GM19035 (cell line): Measurements from ENCODE around the gene MAP4K2.

Experiments used
- ATAC-seq: cut with Tn5 transposase; IDR thresholded peaks from one replicate; pipeline ENCODE4 v1.9.1; 2021; ENCODE audit not compliant: unreplicated experiment

MAP4K2 gene

GRCh38 chr11:64769283-64769682 is 33.7 kb downstream of the MAP4K2 start:
- ATAC-seq = no peak

DNA sequence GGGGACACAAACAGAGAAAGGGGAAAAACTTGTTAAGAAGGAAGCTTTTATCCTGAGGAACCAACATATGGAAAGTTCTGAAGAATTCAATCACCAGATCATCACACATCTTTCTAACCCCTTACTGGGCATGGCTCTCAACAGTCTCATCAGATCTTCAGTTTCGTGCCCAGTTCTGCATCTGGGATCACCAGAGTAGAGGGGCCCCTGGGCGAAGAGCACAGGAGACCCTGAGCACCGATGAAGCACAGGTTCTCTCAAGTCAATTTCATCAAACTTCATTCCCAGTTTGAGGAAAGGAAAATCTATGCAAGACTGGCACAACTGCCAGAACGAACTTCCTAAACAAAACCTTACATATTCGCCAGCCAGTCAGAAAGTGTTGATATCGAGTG is 34.7 kb downstream of the MAP4K2 start:
- ATAC-seq = no peak

- ATAC-seq = no peak
Measured at GRCh38 chr11:64767344-64768299, 35.4 kb downstream of the MAP4K2 start.

DNA sequence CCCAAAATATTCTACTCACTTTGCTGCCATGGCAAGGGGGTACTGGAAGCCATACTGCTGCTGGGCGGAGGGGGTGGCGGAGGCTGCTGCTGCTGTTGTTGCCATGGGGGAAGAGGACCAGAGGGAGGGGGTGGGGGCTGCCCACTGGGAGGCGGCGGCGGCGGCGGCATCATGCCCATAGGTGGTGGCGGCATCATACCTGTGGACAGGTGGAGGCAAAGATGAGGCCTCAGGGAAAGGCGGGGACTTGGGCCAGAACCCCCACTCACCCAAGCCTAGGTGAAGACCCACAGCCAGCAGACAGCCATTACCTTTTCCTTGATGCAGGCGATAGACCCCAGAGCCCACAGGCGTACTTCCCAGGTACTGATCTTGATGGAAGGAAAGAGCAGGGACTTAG is 36.1 kb downstream of the MAP4K2 start:
- ATAC-seq = no peak

DNA sequence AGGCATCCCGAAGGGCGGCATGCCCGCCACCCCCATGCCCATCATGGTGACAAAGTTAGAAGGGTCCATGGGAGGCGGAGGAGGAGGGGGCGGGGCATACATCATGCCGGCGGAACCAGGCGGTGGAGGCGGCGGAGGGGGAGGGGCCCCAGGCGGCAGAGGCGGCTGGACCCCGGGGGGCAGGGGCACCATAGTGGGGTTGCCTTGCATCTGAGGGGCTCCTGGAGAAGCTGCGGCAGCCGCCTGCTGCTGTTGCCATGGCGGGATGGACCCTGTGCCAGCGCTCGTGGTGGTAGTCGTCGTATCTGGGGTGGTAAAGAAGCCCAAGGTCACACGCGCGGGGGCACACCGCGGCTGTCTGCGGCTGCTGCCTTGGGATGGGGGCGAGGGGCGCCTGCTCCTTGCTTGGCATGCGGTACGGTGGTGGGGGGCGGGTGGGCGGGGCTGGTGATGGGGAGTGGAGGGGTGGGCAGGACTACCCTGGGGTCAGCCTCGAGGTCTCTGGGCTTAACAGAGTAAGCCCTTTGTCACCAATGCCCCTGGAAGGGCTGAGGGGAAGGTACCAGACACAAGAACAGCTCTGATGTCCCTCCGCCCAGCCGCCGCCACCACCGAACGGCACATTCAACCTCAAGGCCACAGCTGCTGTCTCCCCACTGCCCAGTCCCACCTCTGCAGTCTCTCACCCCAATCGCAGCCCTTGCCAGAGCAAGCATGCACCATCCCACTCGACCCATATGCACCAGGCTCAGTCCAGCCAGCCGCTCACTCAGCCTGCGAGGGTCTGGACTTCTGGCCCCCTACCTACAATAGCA is 37.0 kb downstream of the MAP4K2 start:
- no peak for ATAC-seq

DNA sequence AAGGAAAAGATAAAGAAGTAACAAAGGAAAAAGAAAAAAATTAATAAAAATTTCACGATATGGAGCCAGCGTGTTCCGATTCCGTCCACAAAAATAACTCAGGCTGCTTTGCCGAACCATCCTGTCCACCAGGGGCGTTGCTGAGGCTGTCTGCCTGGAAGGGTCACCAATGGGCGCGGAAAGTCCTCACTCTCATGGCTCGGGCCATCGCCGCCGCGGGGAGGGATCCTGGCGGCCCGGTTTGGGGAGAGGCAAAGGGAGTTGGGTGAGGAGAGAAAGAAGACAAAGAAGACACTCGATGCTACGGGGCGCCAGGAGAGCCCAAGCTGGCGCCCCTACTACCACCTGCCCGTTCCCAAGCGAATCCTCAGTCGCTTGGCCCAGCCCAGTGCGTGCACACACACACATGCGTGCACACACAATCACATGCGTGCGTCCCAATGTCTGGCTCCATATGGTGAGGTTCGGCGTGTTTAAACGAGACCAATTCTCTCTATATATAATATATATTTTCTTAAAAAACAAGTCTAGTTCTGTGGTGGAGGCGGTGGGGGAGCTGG is 37.6 kb downstream of the MAP4K2 start:
- ATAC-seq = no peak

DNA sequence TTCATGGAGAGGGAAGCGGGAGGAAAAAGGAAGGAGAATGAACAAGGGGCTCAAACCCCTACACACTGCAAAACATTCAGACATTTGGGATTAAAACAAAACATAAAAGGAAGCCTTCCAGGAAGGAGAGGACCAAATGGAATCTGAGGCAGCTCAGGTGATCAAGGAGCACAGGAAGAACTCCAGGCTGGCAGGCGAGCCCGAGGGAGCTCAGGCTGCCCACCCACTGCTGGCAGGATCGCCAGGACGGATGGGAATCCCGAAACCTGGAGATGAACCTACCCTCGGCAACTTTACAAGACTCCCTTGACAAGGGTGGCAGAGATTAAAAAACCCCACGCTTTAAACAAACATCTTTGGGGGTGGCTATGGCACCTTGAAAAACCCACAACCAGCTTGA is 38.3 kb downstream of the MAP4K2 start:
- ATAC-seq = no peak

DNA sequence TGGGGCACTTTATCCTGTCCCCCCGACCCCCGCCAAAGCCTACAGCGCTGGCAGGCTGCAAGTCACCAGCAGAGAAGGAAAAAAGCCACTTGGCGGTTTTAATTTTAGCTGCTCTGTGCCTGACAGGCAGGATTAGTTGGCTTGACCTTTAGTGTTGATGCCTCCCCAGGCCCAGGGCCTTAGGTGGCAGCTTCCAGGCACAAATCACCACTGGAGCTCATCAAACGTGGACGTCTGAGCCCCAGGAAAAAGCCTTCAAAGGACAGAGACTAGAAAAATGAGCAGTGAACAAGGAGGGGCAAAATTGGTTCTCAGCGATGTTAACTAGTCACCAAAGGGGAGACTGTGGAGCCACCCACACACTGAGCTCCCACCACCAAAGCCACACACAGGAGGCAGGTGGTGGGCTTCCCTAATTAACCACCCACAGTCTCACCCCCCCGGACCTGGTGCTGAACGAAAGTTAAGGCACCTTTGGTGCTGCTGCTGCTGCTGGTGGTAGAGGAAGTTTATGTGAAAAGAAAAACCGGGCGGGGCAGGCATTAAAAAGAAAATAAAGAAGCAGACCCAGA is 38.9 kb downstream of the MAP4K2 start:
- no peak for ATAC-seq

DNA sequence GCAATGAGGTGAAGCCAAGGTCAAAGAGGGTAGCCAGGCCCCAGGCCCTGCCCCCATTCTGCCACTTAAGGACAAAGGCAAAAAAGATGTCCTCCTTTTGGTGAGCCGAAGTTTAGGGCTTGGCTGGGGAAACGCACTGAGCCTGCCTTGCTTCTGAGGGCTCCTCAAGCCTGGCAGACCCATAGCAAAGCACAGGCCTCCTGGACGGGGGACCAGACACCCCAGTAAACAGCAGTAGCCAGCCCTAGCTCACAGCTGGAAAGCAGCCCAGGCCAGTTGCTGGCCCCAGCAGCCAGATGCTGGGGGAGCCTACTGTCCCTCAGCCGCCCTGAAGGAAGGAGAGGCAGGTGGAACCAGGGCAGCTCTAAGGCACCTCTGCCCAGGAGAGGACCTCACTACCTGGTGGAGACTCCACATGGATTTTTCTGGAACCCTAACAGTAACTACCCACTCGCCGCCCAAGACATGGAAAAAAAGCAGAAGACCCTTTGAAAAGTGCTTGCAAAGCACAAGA is 39.4 kb downstream of the MAP4K2 start:
- ATAC-seq = no peak

DNA sequence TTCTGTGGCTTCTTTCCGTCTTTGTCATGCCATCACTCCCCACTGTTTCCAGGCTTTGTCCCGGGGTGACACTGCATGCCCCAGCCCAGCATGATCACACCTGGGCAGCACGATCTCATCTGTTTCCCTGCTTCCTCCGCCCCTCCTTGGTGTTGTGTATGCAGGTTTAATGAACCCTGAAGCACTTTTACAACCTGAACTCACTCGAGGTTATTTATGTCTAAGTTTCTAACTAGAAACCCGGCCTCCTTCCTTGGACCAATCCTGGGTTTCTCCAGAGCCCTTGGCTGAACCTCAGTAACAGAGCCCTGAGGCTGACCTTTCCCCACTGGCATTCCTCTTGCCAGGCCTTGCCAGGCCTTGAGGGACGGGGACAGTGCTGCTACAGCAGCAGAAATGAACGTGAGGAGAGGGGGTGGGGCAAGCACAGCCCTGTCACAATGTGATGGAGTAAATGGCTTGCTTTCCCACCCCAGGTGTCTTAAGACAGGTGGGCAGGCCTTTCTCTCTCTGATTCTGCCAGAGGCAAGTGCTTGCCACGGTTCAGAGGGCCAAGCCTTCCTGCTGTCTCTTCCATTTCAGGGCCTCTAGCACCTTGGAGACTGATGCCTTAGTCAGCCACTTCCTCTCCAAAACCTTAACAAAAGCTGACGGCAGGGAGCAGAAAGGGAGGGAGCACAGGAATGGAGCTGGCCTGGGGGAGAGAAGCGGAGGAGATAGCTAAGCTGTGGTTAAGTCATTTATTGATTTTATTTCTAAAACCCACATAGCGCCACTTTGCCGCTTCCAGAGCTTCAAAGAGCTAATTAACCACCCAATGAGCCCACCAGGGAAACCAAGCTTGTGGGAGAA is 40.1 kb downstream of the MAP4K2 start:
- ATAC-seq = no peak

DNA sequence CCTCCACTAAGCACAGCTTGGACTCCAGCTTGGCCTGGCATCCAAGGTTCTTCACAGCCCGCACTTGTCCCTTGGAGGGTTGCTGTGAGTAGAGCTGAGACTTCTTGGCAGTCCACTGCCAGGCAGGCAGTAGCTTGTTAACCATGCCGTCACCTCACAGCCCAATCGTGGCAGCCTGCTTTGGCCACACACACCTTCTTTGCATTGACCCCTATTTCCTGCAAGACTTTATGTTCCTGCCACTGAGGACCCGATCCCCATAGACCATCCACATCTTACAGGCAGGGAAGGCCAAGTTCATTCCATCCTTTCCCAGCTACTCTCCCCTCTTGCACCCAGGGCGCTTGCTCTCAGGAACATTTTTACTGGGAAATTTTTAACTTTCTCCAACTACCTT is 40.7 kb downstream of the MAP4K2 start:
- ATAC-seq = no peak

GRCh38 chr11:64760759-64761420 is 42.1 kb downstream of the MAP4K2 start:
- ATAC-seq = no peak

DNA sequence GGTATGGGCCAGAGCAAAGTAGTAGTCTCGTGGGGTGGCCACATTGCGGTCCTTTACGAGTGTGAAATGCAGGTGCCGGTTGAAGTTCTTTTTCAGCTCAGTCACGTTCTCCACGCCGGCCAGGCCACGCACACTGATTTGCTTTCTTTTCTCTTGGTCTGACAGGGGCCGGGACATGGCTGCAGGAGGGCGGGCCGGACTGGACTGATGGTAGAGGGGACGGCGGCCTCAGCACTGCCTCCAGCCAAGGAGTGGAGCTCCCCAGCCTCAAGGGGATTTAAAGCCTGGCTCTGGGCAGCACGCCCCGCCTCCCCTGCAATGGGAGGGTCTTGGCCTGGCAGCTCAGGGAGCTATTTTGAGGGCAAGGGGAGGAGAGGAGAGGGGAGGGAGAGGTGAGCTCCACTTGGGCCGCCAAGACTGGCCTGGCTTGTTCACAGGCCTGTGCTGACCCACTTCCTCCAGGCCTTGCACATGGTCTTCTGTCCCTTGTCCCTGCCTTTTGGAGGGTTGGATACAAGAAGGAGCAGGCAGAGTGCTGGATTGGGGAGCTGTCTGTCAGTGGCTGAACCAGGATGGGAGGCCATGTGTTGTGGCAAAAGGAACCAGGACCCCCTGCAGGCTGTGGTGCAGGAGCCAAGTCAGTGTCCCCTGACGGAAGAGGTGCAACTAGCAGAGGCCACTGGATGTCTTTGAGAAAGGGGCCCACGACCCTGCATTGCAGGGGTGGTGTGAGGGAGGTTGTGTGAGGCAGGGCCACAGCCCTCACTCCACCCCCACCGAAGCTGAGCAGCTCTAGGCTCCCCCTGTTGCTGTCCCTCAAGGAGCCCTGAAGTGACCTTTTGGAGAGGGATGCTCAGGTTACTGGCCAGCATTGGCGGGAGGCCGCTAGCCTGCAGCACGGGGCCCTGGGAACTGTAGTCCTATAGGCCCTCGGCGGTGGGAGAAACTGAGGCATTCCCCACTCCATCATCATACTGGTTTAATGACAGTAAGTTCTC is 43.0 kb downstream of the MAP4K2 start, which contains the start of gene PYGM:
TSS of gene PYGM (minus strand) at position 253 of the 998 bp plus-strand sequence. CDS start at position 177, 76 bp downstream.
- no peak for ATAC-seq

DNA sequence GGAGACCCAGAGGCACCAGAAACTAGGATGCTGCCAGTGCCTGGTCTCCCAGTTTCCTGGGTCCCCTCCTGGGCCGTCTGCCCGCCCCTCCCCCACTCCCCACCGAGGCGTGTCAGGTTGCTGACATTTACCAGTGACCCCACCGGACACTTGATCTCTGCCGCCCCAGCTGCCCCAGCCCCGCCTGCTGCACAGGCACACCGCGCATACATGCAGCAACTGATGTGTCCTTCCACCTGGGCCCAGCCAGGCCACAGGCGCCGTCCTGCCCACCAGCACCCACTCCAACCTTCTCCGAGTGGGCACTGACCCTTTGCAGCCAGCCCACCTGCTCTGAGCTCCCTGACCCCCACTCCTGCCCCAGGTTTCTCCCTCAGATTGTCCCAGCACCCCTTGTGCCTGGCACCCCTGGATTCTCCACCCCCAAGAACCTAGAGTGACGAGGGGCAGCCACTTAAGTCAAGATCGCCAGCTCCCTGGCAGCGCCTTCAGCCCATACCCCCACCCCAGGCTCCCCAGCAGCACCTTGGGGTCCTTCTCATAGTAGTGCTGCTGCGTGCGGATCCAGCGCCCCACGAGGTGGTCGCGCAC is 43.8 kb downstream of the MAP4K2 start:
- no peak for ATAC-seq

GRCh38 chr11:64758330-64759079 is 44.5 kb downstream of the MAP4K2 start:
- no peak for ATAC-seq

GRCh38 chr11:64757549-64758329 is 45.3 kb downstream of the MAP4K2 start:
- ATAC-seq = no peak
